Measurements from ENCODE around the gene FADS3. TPM values are rescaled to one million over a fixed set of nuclear protein-coding genes. Genes with fewer than 3 reads are reported as not detected.

FADS3 gene
- total RNA-seq, 4 donors from 2014 or later, result 10.9 to 27.8 (median 18.3) TPM

GRCh38 chr11:61841636-61842527 is 49.5 kb downstream of the FADS3 start:
- 88% methylated on average over 12 of the region's 12 CpGs for WGBS, 2 donors
- TF ChIP-seq POLR2A (IDR thresholded peaks at IDR 0.05) (no peak), CTCF (IDR thresholded peaks at IDR 0.05) (no peak)
- no peak for DNase-seq (ENCODE audit: low spot score in 2 of 2)
- no peak overlapping the region for H3K4me3 ChIP-seq (ENCODE audit: low read depth, poor library complexity, severe bottlenecking)
- intact Hi-C loops (cut with DNase I; ENCODE audit: low total_unique reads), result no loop called here

GRCh38 chr11:61840371-61840770 is 51.0 kb downstream of the FADS3 start:
- H3K4me3 ChIP-seq (ENCODE audit: low read depth, poor library complexity, severe bottlenecking), result no peak overlapping the region
- intact Hi-C loops (cut with DNase I; ENCODE audit: low total_unique reads), result no loop called here
- TF ChIP-seq CTCF (IDR thresholded peaks at IDR 0.05), result no peak
- TF ChIP-seq POLR2A (IDR thresholded peaks at IDR 0.05), result no peak
- 92 to 94% methylated on average over 7 of the region's 7 CpGs for WGBS, 2 donors
- DNase-seq (ENCODE audit: low spot score in 2 of 2), result no peak

- WGBS, 2 donors, result 85 to 90% methylated on average over 2 of the region's 2 CpGs
- TF ChIP-seq POLR2A (IDR thresholded peaks at IDR 0.05), result no peak
- intact Hi-C loops (cut with DNase I; ENCODE audit: low total_unique reads), result no loop called here
- DNase-seq (ENCODE audit: low spot score in 2 of 2), result no peak
- H3K4me3 ChIP-seq (ENCODE audit: low read depth, poor library complexity, severe bottlenecking), result no peak overlapping the region
Observed at GRCh38 chr11:61839742-61840141, 51.6 kb downstream of the FADS3 start.

GRCh38 chr11:61838921-61839320 is 52.4 kb downstream of the FADS3 start:
- TF ChIP-seq POLR2A (IDR thresholded peaks at IDR 0.05) (no peak), CTCF (IDR thresholded peaks at IDR 0.05) (no peak)
- intact Hi-C loops (cut with DNase I; ENCODE audit: low total_unique reads), result no loop called here
- 85 to 92% methylated on average over 10 of the region's 10 CpGs for WGBS, 2 donors
- H3K4me3 ChIP-seq (ENCODE audit: low read depth, poor library complexity, severe bottlenecking), result no peak overlapping the region
- no peak for DNase-seq (ENCODE audit: low spot score in 2 of 2)

- no peak for TF ChIP-seq CTCF (IDR thresholded peaks at IDR 0.05)
- TF ChIP-seq POLR2A (IDR thresholded peaks at IDR 0.05), result no peak
- no peak overlapping the region for H3K4me3 ChIP-seq (ENCODE audit: low read depth, poor library complexity, severe bottlenecking)
- intact Hi-C loops (cut with DNase I; ENCODE audit: low total_unique reads), result no loop called here
- no peak for DNase-seq (ENCODE audit: low spot score in 2 of 2)
- 95% methylated on average over 5 of the region's 5 CpGs for WGBS, 2 donors
Observed at GRCh38 chr11:61838501-61838900, 52.8 kb downstream of the FADS3 start.

GRCh38 chr11:61837411-61838005 is 53.8 kb downstream of the FADS3 start:
- WGBS, 2 donors, result 85 to 89% methylated on average over 14 to 15 of the region's 15 CpGs
- intact Hi-C loops (cut with DNase I; ENCODE audit: low total_unique reads), result no loop called here
- DNase-seq (ENCODE audit: low spot score in 2 of 2), result no peak
- TF ChIP-seq CTCF (IDR thresholded peaks at IDR 0.05), result no peak
- TF ChIP-seq POLR2A (IDR thresholded peaks at IDR 0.05), result no peak
- H3K4me3 ChIP-seq (ENCODE audit: low read depth, poor library complexity, severe bottlenecking), result no peak overlapping the region
